ENCODE data around the gene SPTBN1.

SPTBN1 gene

DNA sequence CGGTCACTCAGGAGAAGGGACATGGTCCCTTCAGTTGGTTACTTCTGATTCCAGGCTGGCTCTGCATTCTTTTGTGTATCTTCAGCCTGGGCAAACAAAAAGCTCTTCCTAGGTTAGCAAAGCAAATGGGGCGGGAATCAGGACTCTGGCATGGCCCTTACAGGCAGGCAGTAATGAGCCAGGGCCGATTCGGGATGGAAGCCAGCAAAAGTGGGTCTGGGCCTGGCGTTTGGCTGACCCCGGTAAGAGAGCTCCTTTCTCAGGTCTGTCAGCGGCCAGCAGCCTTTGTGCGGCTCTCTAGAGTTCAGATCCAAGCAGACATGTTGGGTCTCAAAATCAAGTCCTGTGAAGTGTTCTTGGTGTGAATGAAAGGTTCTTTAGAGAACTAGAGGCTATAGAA lies 185.9 kb downstream of the SPTBN1 start:
- POLR2A ChIA-PET = no interaction called here
- TF ChIP-seq ARNT (IDR thresholded peaks at IDR 0.05) (no peak), L3MBTL2 (conservative IDR thresholded peaks at IDR 0.05) (no peak)
- CTCF ChIA-PET = no interaction called here
- no peak for DNase-seq (ENCODE audit: extremely low spot score)

DNA sequence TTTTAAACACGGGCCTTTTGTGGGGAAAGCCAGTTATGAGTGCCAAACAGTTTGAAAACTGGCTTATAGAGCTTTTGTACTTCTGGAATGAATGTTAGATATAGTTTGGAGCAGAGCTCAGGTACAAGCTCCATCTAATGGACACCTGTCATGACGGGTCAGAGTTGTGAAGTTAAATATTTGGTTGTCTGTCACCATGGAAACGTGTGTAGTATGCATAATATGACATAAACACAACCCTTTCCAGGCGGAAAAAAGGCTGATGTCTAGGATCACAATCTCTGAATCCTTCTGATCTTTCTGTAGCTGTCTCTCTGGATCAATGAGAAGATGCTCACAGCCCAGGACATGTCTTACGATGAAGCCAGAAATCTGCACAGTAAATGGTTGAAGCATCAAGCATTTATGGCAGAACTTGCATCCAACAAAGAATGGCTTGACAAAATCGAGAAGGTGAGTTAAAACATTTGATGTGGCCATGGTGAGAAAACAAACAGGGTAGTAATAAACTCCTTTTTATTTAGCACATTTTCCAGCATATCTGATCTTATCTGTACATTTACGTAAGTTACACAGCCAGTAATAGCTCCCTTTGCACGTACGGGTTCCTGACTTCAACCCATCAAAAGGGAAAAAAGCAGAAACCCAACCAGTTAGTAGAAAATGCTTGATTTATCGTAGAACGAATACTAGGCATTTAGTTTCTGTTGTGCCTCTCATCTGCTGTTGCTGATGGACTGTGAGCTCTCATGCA lies 186.7 kb downstream of the SPTBN1 start:
- no peak for DNase-seq (ENCODE audit: extremely low spot score)
- POLR2A ChIA-PET = interaction anchor here (0.9 kb wide), 1 partner anchor 9 kb away, joined by 3 read pairs; no protein-coding TSS in a partner anchor
- CTCF ChIA-PET = no interaction called here

DNA sequence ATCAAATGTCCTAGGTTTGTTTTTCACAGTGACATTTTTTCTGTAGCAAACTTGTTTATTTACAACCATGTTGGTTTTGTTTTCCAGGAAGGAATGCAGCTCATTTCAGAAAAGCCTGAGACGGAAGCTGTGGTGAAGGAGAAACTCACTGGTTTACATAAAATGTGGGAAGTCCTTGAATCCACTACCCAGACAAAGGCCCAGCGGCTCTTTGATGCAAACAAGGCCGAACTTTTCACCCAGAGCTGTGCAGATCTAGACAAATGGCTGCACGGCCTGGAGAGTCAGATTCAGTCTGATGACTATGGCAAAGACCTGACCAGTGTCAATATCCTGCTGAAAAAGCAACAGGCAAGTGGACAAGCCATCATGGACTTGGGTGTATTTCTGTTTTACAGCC lies 188.1 kb downstream of the SPTBN1 start:
- ChIA-PET POLR2A (no interaction called here), CTCF (no interaction called here)
- no peak for DNase-seq (ENCODE audit: extremely low spot score)
- no peak for TF ChIP-seq FOXK2 (IDR thresholded peaks at IDR 0.05)
- no peak for TF ChIP-seq FOXM1 (IDR thresholded peaks at IDR 0.05; ENCODE audit: borderline replicate concordance)
- TF ChIP-seq ELF4 (IDR thresholded peaks at IDR 0.05) = no peak
- no peak for TF ChIP-seq FOXA1 (IDR thresholded peaks at IDR 0.05)
- no peak for TF ChIP-seq HDGF (IDR thresholded peaks at IDR 0.05; ENCODE audit: borderline replicate concordance)
- TF ChIP-seq SP1 (IDR thresholded peaks at IDR 0.05) = no peak
- TF ChIP-seq SUZ12 (IDR thresholded peaks at IDR 0.05) = no peak
- TF ChIP-seq, protein P1, sequence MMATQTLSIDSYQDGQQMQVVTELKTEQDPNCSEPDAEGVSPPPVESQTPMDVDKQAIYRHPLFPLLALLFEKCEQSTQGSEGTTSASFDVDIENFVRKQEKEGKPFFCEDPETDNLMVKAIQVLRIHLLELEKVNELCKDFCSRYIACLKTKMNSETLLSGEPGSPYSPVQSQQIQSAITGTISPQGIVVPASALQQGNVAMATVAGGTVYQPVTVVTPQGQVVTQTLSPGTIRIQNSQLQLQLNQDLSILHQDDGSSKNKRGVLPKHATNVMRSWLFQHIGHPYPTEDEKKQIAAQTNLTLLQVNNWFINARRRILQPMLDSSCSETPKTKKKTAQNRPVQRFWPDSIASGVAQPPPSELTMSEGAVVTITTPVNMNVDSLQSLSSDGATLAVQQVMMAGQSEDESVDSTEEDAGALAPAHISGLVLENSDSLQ (IDR thresholded peaks at IDR 0.05) = no peak
- TF ChIP-seq L3MBTL2 (conservative IDR thresholded peaks at IDR 0.05) = no peak
- no peak for TF ChIP-seq ARNT (IDR thresholded peaks at IDR 0.05)
- TF ChIP-seq NFRKB (IDR thresholded peaks at IDR 0.05) = no peak

More for the DNA sequence above, 186.7 kb downstream of the SPTBN1 start:
- TF ChIP-seq ZNF384 (IDR thresholded peaks at IDR 0.05) = no peak
- no peak for TF ChIP-seq ELF4 (IDR thresholded peaks at IDR 0.05)
- TF ChIP-seq SP1 (IDR thresholded peaks at IDR 0.05) = no peak
- no peak for TF ChIP-seq ARNT (IDR thresholded peaks at IDR 0.05)
- TF ChIP-seq FOXK2 (IDR thresholded peaks at IDR 0.05) = no peak
- TF ChIP-seq L3MBTL2 (conservative IDR thresholded peaks at IDR 0.05) = no peak
- TF ChIP-seq, protein P1 (IDR thresholded peaks at IDR 0.05) = no peak
- TF ChIP-seq CTBP1 (IDR thresholded peaks at IDR 0.05; ENCODE audit: borderline replicate concordance) = no peak
- no peak for TF ChIP-seq FOXA1 (IDR thresholded peaks at IDR 0.05)
- no peak for TF ChIP-seq TARDBP (IDR thresholded peaks at IDR 0.05)
- TF ChIP-seq SUZ12 (IDR thresholded peaks at IDR 0.05) = no peak
- no peak for TF ChIP-seq FOXM1 (IDR thresholded peaks at IDR 0.05; ENCODE audit: borderline replicate concordance)
- TF ChIP-seq LEF1 (IDR thresholded peaks at IDR 0.05; ENCODE audit: borderline replicate concordance) = no peak
- no peak for TF ChIP-seq BHLHE40 (IDR thresholded peaks at IDR 0.05; ENCODE audit: borderline replicate concordance)
- no peak for TF ChIP-seq NFRKB (IDR thresholded peaks at IDR 0.05)

DNA sequence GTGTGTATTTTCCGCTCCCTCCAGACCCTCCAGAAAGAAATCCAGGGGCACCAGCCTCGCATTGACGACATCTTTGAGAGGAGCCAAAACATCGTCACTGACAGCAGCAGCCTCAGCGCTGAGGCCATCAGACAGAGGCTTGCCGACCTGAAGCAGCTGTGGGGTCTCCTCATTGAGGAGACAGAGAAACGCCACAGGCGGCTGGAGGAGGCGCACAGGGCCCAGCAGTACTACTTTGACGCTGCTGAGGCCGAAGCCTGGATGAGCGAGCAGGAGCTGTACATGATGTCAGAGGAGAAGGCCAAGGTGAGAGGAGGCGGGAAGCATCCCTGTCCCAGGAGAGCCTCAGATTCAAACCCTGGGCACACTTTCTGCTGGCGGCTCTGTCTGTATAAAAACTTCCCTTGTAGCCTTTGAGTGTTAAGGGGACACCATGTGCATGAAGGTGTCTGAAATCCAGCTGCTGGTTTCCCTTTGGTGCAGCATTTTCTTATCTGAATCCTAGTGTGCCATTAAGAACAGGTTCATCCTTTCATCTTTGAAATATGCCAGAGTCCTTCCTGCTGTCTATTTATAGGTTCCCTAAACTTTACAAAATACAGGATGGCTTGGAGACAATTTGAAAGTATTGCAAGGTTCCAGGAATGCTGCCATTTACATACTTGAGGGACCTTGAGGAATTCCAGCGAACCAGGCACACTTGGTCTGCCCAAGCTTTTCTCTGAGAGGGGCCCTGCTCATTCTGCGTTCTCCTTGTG lies 190.2 kb downstream of the SPTBN1 start:
- POLR2A ChIA-PET = no interaction called here
- TF ChIP-seq CTBP1 (IDR thresholded peaks at IDR 0.05; ENCODE audit: borderline replicate concordance) = no peak
- no peak for TF ChIP-seq TARDBP (IDR thresholded peaks at IDR 0.05)
- TF ChIP-seq ELF4 (IDR thresholded peaks at IDR 0.05) = no peak
- no peak for TF ChIP-seq SP1 (IDR thresholded peaks at IDR 0.05)
- TF ChIP-seq L3MBTL2 (conservative IDR thresholded peaks at IDR 0.05) = no peak
- TF ChIP-seq FOXA1 (IDR thresholded peaks at IDR 0.05) = no peak
- no peak for TF ChIP-seq ARNT (IDR thresholded peaks at IDR 0.05)
- TF ChIP-seq BHLHE40 (IDR thresholded peaks at IDR 0.05; ENCODE audit: borderline replicate concordance) = no peak
- TF ChIP-seq, protein P1 (IDR thresholded peaks at IDR 0.05) = no peak
- TF ChIP-seq FOXM1 (IDR thresholded peaks at IDR 0.05; ENCODE audit: borderline replicate concordance) = no peak
- TF ChIP-seq HDGF (IDR thresholded peaks at IDR 0.05; ENCODE audit: borderline replicate concordance) = no peak
- TF ChIP-seq NFRKB (IDR thresholded peaks at IDR 0.05) = no peak
- TF ChIP-seq FOXK2 (IDR thresholded peaks at IDR 0.05) = no peak
- no peak for TF ChIP-seq ZNF384 (IDR thresholded peaks at IDR 0.05)
- no peak for TF ChIP-seq LEF1 (IDR thresholded peaks at IDR 0.05; ENCODE audit: borderline replicate concordance)
- CTCF ChIA-PET = no interaction called here
- no peak for DNase-seq (ENCODE audit: extremely low spot score)

DNA sequence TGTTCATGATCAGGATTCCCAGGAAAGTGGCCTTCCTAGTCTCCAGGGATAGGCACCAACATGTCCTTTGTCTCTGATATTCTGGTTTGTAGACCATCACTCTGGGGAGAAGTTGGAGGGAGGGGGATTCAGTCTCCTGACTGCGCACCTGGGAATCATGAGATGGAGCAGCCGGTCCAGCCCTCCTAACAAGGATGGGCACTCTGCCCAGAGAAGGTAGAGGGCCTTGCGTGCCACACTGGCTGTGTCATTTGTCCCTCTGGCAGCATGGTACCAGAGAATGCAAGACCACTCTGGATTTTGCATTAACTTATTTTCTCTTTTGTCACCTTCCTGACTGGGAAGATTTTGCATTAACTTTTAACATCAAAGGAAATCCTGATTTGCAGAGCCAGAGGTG lies 192.1 kb downstream of the SPTBN1 start:
- no peak for DNase-seq (ENCODE audit: extremely low spot score)
- no peak for TF ChIP-seq BHLHE40 (IDR thresholded peaks at IDR 0.05; ENCODE audit: borderline replicate concordance)
- TF ChIP-seq ARNT (IDR thresholded peaks at IDR 0.05) = no peak
- no peak for TF ChIP-seq ZNF384 (IDR thresholded peaks at IDR 0.05)
- no peak for TF ChIP-seq CTBP1 (IDR thresholded peaks at IDR 0.05; ENCODE audit: borderline replicate concordance)
- TF ChIP-seq, protein P1 (IDR thresholded peaks at IDR 0.05) = no peak
- no peak for TF ChIP-seq FOXA1 (IDR thresholded peaks at IDR 0.05)
- TF ChIP-seq FOXK2 (IDR thresholded peaks at IDR 0.05) = no peak
- TF ChIP-seq ELF4 (IDR thresholded peaks at IDR 0.05) = no peak
- TF ChIP-seq SUZ12 (IDR thresholded peaks at IDR 0.05) = no peak
- TF ChIP-seq HDGF (IDR thresholded peaks at IDR 0.05; ENCODE audit: borderline replicate concordance) = no peak
- TF ChIP-seq SP1 (IDR thresholded peaks at IDR 0.05) = no peak
- TF ChIP-seq NFRKB (IDR thresholded peaks at IDR 0.05) = no peak
- no peak for TF ChIP-seq TARDBP (IDR thresholded peaks at IDR 0.05)
- ChIA-PET POLR2A (no interaction called here), CTCF (no interaction called here)

Measured in HEK293T (cell line).